Measurements from ENCODE around the gene ENDOV. TPM values are rescaled to one million over a fixed set of nuclear protein-coding genes. Genes with fewer than 3 reads are reported as not detected.

ENDOV gene
- 39.4 to 47.2 TPM (median 41.0 TPM) in 5 replicates for total RNA-seq (2022; extraction: Qiagen RNA extraction)

DNA sequence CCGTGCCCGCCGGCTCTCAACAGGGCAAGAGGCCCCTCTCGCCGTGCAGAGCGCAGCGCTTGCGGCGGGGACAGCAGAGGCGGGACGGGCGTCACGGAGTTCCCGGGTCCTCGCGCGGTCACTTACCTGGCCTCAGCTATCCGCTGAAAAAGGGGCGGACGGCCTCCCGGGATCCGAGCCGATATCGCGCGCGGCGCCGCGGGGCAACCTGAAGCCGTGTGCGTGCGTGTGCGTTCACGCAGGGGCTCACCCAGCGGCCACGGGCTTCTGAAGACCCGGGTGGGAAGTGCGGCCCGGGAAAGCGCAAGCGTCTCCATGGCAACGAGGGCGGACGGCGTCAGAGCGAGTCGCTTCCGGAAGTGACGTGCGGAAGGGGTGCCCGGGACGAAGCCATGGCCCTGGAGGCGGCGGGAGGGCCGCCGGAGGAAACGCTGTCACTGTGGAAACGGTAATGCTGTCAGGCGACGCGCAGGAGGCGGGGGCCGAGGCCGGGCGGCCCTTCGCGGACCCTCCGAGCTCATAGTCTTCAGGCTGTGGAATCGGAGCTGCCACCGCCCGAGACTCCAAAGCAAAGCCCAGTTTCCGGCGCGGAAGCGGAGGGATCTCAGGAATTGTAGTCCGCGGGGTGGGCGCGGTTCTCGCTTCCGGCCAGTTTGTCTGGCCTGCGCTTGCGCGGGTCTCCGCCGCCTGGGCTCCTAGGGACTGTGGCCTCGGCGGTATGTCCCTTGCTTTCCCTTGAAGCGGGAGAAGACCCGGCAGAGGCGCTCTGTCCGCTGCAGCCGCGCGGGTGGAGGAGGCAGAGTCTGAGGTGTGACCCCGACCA is at the start of gene ENDOV:
Gene ENDOV, plus strand, starts transcription at position 365 of the 823 bp plus-strand sequence. Its CDS starts 28 bp downstream, at position 393.

GRCh38 chr17:80475910-80476876 is 61.2 kb downstream of the ENDOV start, which contains the start of gene NPTX1:
NPTX1 (minus strand) TSS chr17:80476607; CDS start chr17:80476446, 161 bp downstream.

Other genes with a start within 250 kb of the ENDOV start
- 0.22 to 0.42 TPM (median 0.38 TPM) in 5 replicates for gene CARD14, start 245.1 kb upstream of the ENDOV start, total RNA-seq (2022; extraction: Qiagen RNA extraction)
- 17.6 to 25.7 TPM (median 22.6 TPM) in 5 replicates for gene SGSH, start 194.8 kb upstream of the ENDOV start, total RNA-seq (2022; extraction: Qiagen RNA extraction)
- 10.2 to 14.0 TPM (median 12.8 TPM) in 5 replicates for gene SLC26A11, start 194.7 kb upstream of the ENDOV start, total RNA-seq (2022; extraction: Qiagen RNA extraction)
- gene RNF213, start 154.3 kb upstream of the ENDOV start, total RNA-seq (2022; extraction: Qiagen RNA extraction) = 45.2 to 70.2 TPM (median 64.5 TPM) in 5 replicates
- gene NPTX1, start 61.4 kb downstream of the ENDOV start, total RNA-seq (2022; extraction: Qiagen RNA extraction) = 112 to 211 TPM (median 167 TPM) in 5 replicates
- gene RPTOR, start 129.7 kb downstream of the ENDOV start, total RNA-seq (2022; extraction: Qiagen RNA extraction) = 22.3 to 35.2 TPM (median 33.2 TPM) in 5 replicates

Measured in A549 treated with dexamethasone at 1 μM for 4 hours (cell line).